Activated naive CD8-positive, alpha-beta T cell (primary cell): Measurements from ENCODE around the gene RASA3.
"Not testable (repeated sequence)": the region's sequence is repeated elsewhere in the genome, so short reads cannot be mapped to it uniquely, and the experiment has no call there.

Experiments used
- H3K27ac Mint-ChIP-seq: one replicate; pipeline ENCODE4 v1.8.0; 2021; ENCODE audit warnings: mixed read lengths
- H3K27me3 Mint-ChIP-seq: one replicate; pipeline ENCODE4 v1.8.0; 2021; ENCODE audit warnings: mixed read lengths
- H3K36me3 Mint-ChIP-seq: one replicate; pipeline ENCODE4 v1.8.0; 2021; ENCODE audit warnings: mixed read lengths
- H3K4me1 Mint-ChIP-seq: one replicate; pipeline ENCODE4 v1.8.0; 2021; ENCODE audit warnings: low read depth, mixed read lengths
- H3K4me3 Mint-ChIP-seq: one replicate; pipeline ENCODE4 v1.8.0; 2021; ENCODE audit warnings: mild to moderate bottlenecking, mixed read lengths
- H3K9me3 Mint-ChIP-seq: one replicate; pipeline ENCODE4 v1.8.0; 2021; ENCODE audit warnings: low read depth, mixed read lengths

The RASA3 gene

GRCh38 chr13:114128348-114128623, 4.1 kb downstream of the RASA3 start:
- Mint-ChIP-seq H3K27ac (peak overlapping the region; percentile 97), H3K9me3 (peaks cover 3% of the 10 kb centered on the region), H3K27me3 (no peaks in the 10 kb centered on the region), H3K4me3 (peak overlapping the region; percentile 99), H3K4me1 (peaks cover 69% of the 10 kb centered on the region), H3K36me3 (peaks cover 7% of the 10 kb centered on the region)

GRCh38 chr13:114127473-114128347, 4.7 kb downstream of the RASA3 start:
- H3K9me3 Mint-ChIP-seq: peaks cover 3% of the 10 kb centered on the region
- H3K4me3 Mint-ChIP-seq: peak overlapping the region; percentile 99
- H3K27ac Mint-ChIP-seq: peak overlapping the region; percentile 97
- no peaks in the 10 kb centered on the region for H3K27me3 Mint-ChIP-seq
- peaks cover 75% of the 10 kb centered on the region for H3K4me1 Mint-ChIP-seq
- H3K36me3 Mint-ChIP-seq: peaks cover 10% of the 10 kb centered on the region

- Mint-ChIP-seq H3K9me3 (peaks cover 3% of the 10 kb centered on the region), H3K4me1 (peaks cover 76% of the 10 kb centered on the region), H3K36me3 (peaks cover 10% of the 10 kb centered on the region), H3K27me3 (no peaks in the 10 kb centered on the region), H3K27ac (peak overlapping the region; percentile 97), H3K4me3 (peak overlapping the region; percentile 99)
Measured at GRCh38 chr13:114126789-114127472, 5.5 kb downstream of the RASA3 start.

DNA sequence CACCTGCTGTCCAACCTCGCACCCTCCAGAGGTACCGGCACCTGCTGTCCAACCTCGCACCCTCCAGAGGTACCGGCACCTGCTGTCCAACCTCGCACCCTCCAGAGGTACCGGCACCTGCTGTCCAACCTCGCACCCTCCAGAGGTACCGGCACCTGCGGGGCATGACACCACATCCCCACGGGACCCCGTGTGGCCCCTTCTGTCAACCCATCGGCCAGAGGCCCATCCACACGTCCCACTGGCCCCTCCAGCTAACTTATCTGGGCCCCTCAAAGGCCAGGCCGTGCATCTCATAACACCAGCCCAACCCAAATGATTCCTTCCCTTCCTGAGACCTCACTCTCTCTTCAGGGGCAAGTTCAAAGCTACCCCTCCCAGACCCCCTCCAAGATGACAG, 6.3 kb downstream of the RASA3 start:
- peak overlapping the region; percentile 97 for H3K27ac Mint-ChIP-seq
- not testable (repeated sequence) for H3K9me3 Mint-ChIP-seq, H3K27me3 Mint-ChIP-seq
- peaks cover 10% of the 10 kb centered on the region for H3K36me3 Mint-ChIP-seq
- H3K4me1 Mint-ChIP-seq: peaks cover 82% of the 10 kb centered on the region
- peak overlapping the region; percentile 99 for H3K4me3 Mint-ChIP-seq

GRCh38 chr13:114125589-114125988, 6.8 kb downstream of the RASA3 start:
- Mint-ChIP-seq H3K9me3 (peaks cover 3% of the 10 kb centered on the region), H3K27me3 (no peaks in the 10 kb centered on the region), H3K4me1 (peaks cover 82% of the 10 kb centered on the region), H3K4me3 (no peak overlapping the region), H3K27ac (peak overlapping the region; percentile 97), H3K36me3 (peaks cover 10% of the 10 kb centered on the region)

- H3K4me3 Mint-ChIP-seq: peak overlapping the region; percentile 79
- H3K36me3 Mint-ChIP-seq: peaks cover 10% of the 10 kb centered on the region
- H3K27me3 Mint-ChIP-seq: no peaks in the 10 kb centered on the region
- H3K4me1 Mint-ChIP-seq: peaks cover 82% of the 10 kb centered on the region
- H3K9me3 Mint-ChIP-seq: peaks cover 3% of the 10 kb centered on the region
- peak overlapping the region; percentile 97 for H3K27ac Mint-ChIP-seq
Measured at GRCh38 chr13:114124921-114125320, 7.5 kb downstream of the RASA3 start.

- peaks cover 3% of the 10 kb centered on the region for H3K9me3 Mint-ChIP-seq
- H3K27me3 Mint-ChIP-seq: no peaks in the 10 kb centered on the region
- H3K36me3 Mint-ChIP-seq: peaks cover 10% of the 10 kb centered on the region
- peak overlapping the region; percentile 79 for H3K4me3 Mint-ChIP-seq
- peak overlapping the region; percentile 97 for H3K27ac Mint-ChIP-seq
- peaks cover 77% of the 10 kb centered on the region for H3K4me1 Mint-ChIP-seq
Measured at GRCh38 chr13:114124431-114124830, 8.0 kb downstream of the RASA3 start.

DNA sequence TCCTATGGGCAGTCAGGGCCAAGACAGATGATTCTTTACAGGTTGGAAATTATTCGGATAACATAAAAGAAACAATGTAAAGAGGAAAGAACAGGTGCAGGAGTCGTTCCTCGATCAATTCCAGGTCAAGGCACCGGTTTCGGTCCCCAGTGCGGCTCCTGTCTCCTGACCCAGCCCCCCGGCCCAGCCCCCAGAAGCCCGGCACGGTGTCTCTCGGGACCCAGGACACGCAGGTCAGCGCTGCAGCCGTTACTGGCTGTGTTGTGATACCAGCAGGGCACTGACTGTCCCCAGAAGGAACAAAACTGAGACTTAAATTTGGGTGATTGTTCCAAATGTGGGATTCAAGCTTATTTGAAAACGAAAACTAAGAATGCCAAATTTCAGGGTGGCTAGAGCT, 8.5 kb downstream of the RASA3 start:
- H3K4me3 Mint-ChIP-seq: no peak overlapping the region
- H3K27ac Mint-ChIP-seq: peak overlapping the region; percentile 97
- peaks cover 10% of the 10 kb centered on the region for H3K36me3 Mint-ChIP-seq

GRCh38 chr13:114123448-114123847, 9.0 kb downstream of the RASA3 start:
- Mint-ChIP-seq H3K9me3 (peaks cover 3% of the 10 kb centered on the region), H3K27ac (peak overlapping the region; percentile 97), H3K36me3 (peaks cover 10% of the 10 kb centered on the region), H3K4me1 (peaks cover 79% of the 10 kb centered on the region), H3K4me3 (peak overlapping the region; percentile 64), H3K27me3 (no peaks in the 10 kb centered on the region)

More for the DNA sequence above, 8.5 kb downstream of the RASA3 start:
- Mint-ChIP-seq H3K27me3 (no peaks in the 10 kb centered on the region), H3K9me3 (peaks cover 3% of the 10 kb centered on the region), H3K4me1 (peaks cover 77% of the 10 kb centered on the region)

DNA sequence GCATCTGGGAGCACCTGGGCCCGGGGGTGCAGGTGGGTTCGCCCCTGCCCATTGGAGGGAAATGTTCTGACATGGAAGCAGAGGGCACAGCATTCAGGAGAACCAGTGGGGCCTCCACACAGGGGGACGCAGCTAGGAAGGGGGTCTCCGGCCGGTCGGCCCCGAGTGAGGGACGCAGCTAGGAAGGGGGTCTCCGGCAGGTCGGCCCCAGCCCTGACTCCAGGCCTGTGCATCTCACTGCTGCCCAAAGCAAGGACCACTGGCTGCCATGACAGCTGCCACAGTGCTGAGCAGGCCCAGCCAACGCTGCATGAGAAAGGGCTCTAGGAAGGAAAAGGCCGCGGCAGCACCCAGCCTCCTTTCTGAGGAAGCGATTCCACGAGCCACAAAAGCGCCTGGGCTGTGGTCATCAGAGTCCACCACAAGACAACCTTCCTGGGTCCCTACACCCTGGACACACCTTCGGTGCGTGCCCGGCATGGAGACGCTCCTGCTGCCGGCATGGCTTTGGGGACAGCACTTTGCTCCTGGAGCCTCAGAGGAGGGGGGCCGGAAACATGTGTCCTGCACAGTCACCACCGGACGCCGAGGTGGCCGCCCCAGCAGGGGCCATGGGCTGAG, 9.7 kb downstream of the RASA3 start:
- Mint-ChIP-seq H3K4me3 (peak overlapping the region; percentile 64), H3K27ac (peak overlapping the region; percentile 89)

DNA sequence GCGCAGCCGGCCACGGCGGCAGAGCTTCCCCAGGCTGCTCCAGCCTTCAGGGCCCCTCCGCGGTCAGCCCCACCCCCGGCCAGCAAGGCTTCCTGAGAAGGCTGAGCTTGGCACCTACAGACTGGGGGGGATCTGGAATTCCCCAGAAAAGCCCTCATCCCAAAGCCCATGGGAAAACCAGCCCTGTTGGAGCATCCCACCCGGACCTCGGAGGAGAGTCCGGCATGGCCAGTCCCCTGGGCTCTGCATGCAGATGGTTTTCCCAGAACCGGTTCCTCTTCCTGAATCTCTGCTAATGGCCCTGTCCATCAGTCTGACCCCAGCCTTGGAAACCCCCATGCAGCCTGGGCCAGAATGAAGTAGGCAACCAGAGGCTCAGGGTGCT, 10.3 kb downstream of the RASA3 start:
- H3K4me3 Mint-ChIP-seq: no peak overlapping the region
- H3K27ac Mint-ChIP-seq: peak overlapping the region; percentile 83
- peaks cover 10% of the 10 kb centered on the region for H3K36me3 Mint-ChIP-seq
- H3K27me3 Mint-ChIP-seq: no peaks in the 10 kb centered on the region
- peaks cover 3% of the 10 kb centered on the region for H3K9me3 Mint-ChIP-seq
- peaks cover 79% of the 10 kb centered on the region for H3K4me1 Mint-ChIP-seq

More for the DNA sequence above, 9.7 kb downstream of the RASA3 start:
- H3K27me3 Mint-ChIP-seq: no peaks in the 10 kb centered on the region
- H3K4me1 Mint-ChIP-seq: peaks cover 79% of the 10 kb centered on the region
- H3K9me3 Mint-ChIP-seq: peaks cover 3% of the 10 kb centered on the region
- H3K36me3 Mint-ChIP-seq: peaks cover 10% of the 10 kb centered on the region

DNA sequence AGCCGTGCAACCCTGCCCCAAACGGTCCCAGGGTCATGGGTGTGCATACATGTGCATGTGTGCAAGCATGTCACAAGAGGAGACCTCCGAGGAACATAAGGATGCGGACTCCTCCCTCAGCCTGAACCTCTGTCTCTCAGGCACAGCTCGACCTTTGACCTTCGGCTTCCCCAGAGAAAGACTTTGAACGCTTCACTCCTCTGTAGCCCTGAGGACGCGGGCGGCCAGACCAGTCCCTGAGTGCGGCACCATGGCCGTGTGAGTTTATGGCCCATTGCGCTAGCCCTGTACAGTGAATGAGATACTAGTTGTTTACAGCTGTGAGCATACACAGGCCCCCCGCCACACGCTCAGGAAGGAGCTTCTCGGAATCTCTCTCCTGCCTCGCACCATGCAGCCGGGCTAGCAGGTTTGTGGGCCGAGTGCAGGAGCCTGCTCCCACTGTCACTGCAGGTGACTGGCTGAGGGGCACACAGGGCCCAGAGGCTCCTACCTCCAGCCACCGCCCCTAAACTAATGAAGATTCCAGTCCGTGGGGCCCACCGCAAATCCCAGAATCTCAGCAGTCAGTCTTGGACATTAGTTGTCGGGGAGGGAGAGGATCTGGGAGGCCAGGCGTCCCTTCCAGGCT, 10.8 kb downstream of the RASA3 start:
- H3K4me3 Mint-ChIP-seq: peak overlapping the region; percentile 60
- H3K36me3 Mint-ChIP-seq: peaks cover 10% of the 10 kb centered on the region
- peak overlapping the region; percentile 83 for H3K27ac Mint-ChIP-seq

GRCh38 chr13:114121031-114121430, 11.4 kb downstream of the RASA3 start:
- H3K36me3 Mint-ChIP-seq: peaks cover 10% of the 10 kb centered on the region
- H3K9me3 Mint-ChIP-seq: peaks cover 3% of the 10 kb centered on the region
- no peaks in the 10 kb centered on the region for H3K27me3 Mint-ChIP-seq
- peak overlapping the region; percentile 85 for H3K4me3 Mint-ChIP-seq
- H3K27ac Mint-ChIP-seq: peak overlapping the region; percentile 100
- H3K4me1 Mint-ChIP-seq: peaks cover 73% of the 10 kb centered on the region

More for the DNA sequence above, 10.8 kb downstream of the RASA3 start:
- peaks cover 3% of the 10 kb centered on the region for H3K9me3 Mint-ChIP-seq
- no peaks in the 10 kb centered on the region for H3K27me3 Mint-ChIP-seq
- H3K4me1 Mint-ChIP-seq: peaks cover 74% of the 10 kb centered on the region

GRCh38 chr13:114120591-114121011, 11.8 kb downstream of the RASA3 start:
- peaks cover 3% of the 10 kb centered on the region for H3K9me3 Mint-ChIP-seq
- peak overlapping the region; percentile 85 for H3K4me3 Mint-ChIP-seq
- H3K27ac Mint-ChIP-seq: peak overlapping the region; percentile 100
- H3K27me3 Mint-ChIP-seq: no peaks in the 10 kb centered on the region
- peaks cover 10% of the 10 kb centered on the region for H3K36me3 Mint-ChIP-seq
- peaks cover 76% of the 10 kb centered on the region for H3K4me1 Mint-ChIP-seq
